Right ventricle myocardium superior (tissue), 1 donor: ENCODE results near the gene HMGB4. TPM values are rescaled to one million over a fixed set of nuclear protein-coding genes. Genes with fewer than 3 reads are reported as not detected.

Experiments used
- ATAC-seq: fragments of 200-7000 bp; cut with Tn5 transposase; one replicate; pipeline ENCODE4 v1.9.1; 2020; ENCODE audit warnings: mild to moderate bottlenecking; ENCODE audit not compliant: poor library complexity
- DNase-seq: peaks from one replicate; pipeline ENCODE4 v3.0.0-alpha.2; 2020
- intact Hi-C: fragments of 100-400 bp; cut with DNase I; formaldehyde crosslinking; loops from one replicate; pipeline ENCODE4 v1.11.2; 2022
- long read RNA-seq: library from polyadenylated mRNA; unstranded; transcript quantifications from one replicate; pipeline ENCODE4 v2.0.0, GENCODE V29; 2021
- total RNA-seq: library from RNA; stranded (reverse); fragmentation: NEBNext Ultra II Directional; extraction: Animal tissue kit (Norgen Biotek cat#: 25700); gene quantifications from one replicate; pipeline ENCODE4 v1.2.1, GENCODE V29; 2021
- donor health status: DM: no; HTN: yes; CAD: no; lungs with severe emphysema.

Gene HMGB4, protein sequence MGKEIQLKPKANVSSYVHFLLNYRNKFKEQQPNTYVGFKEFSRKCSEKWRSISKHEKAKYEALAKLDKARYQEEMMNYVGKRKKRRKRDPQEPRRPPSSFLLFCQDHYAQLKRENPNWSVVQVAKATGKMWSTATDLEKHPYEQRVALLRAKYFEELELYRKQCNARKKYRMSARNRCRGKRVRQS
- total RNA-seq, result not detected
- long read RNA-seq, result 0 reads

DNA sequence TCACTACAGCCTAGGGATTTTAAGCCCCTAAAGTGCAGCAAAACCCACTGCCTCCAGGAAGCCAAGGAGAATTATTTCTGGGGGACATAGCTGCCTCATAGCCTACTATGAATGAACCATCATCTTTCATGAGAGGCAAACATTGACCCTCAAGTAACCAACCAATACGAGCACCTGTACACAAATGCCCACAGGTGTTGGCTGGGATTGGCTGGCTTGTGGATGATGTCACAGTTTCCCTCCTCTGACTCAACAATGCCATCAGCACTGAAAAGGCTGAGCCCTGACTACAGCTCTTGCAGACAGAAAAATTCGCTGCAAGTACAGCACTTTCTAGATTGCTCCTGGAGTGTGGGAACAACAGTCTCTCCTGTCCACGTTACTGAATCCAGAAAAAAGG, at the start of gene HMGB4:
HMGB4 (plus strand) TSS at position 301 of the 400 bp plus-strand sequence. CDS start 113 bp downstream, outside the sequence.
- intact Hi-C loops, result no loop called here
- DNase-seq (no peak), ATAC-seq (no peak)

DNA sequence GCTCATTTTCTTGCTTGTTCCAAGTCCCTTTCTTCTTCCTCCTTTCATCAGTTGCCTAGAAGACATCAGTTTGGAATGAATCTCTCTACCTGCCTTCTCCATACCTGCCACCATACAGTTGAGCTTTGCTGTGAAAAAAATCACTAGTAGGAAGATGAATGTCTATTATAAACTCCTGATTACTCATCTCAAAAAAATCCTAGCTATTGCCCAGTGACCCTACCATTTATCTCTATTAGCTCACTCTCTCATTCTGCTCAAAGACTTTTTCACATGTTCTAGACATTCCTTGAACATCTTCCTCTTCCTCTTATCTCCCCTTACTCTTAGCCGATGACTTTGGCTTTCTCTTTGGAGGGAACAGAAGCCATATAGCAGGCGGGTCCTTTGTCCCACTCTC, 49.7 kb upstream of the HMGB4 start:
- DNase-seq (no peak), ATAC-seq (no peak)
- intact Hi-C loops, result no loop called here

DNA sequence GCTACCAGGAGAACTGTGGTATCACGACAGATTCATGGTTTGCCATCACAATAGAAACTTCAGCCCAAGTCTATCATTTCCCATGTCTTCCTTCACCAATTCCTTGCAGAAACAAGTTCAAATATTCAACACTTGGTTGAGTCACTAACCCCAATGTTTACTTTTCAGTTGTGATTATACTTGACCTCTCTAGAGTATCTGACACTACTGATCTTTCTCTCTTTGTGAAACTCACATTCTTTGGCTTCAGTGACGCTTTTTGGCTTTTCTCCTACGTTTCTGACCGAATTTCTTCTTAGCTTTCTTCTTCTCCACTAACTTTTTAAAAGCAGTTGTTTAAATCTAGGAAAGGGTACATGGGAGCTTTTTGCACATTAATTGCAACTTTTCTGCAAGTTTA, 48.8 kb upstream of the HMGB4 start:
- ATAC-seq, result no peak
- no peak for DNase-seq

DNA sequence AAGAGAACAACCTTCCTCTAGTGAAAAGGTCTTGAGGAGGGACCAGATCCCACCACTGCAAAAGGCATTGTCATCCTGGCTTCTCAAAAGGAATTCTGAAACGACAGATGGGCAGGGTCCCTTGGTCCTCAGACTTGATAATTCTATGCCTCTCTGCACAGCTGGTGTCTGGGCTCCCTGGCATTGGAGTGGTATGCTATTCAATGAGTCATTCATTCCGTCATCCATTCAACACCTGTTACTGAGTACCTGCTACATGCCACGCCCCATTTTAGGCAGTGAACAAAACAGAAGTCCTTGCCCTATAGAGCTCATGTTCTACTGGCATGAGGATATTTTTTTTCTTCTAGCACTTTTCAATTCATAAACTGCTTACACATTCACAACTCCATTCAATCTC, 45.8 kb upstream of the HMGB4 start:
- DNase-seq (no peak), ATAC-seq (no peak)
- intact Hi-C loops, result no loop called here

More for the DNA sequence above, 48.8 kb upstream of the HMGB4 start:
- intact Hi-C loops, result no loop called here

DNA sequence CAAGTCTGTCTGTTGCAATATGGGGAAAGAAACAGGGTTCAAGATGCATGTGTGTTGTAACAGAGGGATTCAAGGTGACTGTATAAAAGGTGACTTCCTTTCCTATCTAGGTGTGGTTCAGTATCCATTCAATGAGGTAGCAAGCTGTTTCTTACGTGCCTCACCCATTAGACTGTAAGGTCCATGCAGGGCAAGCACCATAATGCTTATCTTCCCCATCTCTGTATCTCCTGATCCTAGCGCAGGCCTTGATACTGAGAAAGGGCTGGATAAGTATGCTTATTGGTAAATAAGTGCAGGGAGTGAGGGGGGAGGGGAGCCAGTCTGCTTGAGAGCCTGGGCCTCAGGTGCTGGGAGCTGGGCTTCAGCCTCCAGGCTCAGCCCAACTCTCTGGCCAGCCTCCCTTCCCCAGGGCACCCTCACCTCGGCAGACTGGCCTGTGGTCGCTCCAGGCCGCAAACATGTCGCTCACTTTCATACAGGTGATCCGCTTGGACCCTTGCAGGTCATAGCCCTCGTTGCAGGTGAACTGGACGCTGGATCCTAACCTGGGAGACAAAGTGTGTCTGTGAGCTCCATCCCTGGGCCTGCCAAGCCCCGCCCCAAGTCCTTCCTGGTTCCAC, 44.5 kb upstream of the HMGB4 start:
- intact Hi-C loops, result no loop called here
- ATAC-seq (no peak), DNase-seq (no peak)

DNA sequence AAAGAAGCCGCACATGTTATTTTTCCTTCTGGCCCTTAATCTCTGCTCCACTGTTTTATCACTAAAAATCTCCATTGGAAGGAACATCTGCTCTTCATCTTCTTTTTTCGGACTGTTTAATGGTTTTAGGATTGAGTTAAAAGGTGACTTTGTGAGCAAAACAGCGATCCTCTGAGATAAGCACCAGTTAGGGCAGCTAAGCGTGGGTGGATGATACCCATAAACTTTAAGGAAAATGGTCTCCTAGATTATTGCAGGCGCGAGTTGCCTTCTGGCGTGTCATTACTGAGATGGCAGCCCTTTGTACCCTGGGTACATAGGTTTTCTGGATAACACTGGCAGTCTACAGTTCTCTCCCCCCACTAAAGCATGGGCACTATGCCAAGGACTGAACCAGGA, 44.0 kb upstream of the HMGB4 start:
- DNase-seq (no peak), ATAC-seq (no peak)
- intact Hi-C loops, result no loop called here

DNA sequence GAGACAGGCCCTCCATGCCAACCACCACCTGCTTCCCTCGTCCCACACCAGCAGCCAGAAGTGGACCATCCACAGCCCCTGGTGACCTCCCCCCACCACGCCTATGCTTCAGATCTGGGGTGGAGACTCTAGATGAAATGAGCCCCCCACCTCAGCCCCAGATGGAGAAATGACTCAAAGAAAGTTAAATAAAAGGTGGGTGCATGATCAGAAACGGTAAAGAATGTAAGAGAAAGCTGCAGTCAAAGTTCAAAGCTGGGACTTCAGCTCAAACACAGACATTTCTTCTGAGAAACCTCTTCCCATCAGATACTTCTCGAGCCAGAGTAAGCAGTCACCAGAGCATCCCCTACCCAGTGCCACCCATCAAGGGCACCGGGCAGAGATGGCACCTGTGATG, 43.1 kb upstream of the HMGB4 start:
- intact Hi-C loops, result no loop called here
- DNase-seq, result no peak
- no peak for ATAC-seq

DNA sequence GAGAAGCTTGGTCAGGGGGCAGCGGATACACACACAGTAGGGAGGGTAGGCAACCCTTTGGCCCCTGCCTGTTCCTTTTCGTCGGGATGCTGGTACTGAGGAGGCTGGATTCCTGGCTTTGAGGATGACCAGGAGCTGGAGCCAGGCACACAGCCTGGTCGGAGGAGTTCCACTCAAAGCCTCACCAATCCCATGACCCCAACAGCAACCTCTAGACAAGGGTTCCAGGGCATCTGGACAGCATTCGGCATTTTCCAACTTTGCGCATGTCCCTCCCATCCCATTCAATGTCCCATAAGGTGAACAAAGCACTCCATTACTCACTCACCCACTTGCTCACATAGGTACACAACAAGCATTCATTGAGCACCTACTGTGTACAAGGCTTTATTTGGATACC, 42.6 kb upstream of the HMGB4 start:
- ATAC-seq, result no peak
- no peak for DNase-seq
- intact Hi-C loops, result no loop called here

DNA sequence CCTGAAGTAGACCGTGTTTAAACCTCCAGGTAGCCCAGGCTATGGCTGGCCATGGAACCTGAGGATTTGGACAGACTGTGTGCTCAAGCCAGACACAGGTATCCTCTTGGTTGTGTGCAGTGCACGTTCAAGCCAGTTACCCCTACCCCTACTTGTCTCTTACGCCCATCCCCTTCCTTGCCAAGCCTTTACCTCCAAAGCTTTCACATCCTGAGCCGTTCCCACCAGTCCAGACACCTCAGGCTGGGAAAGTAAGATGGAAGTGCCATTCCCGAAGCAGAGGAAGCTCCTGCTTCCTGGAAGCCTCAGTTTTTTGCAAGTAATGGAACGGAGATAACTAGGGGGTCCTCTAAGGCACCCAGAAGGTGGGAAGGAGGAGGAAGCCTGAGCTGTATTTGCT, 41.5 kb upstream of the HMGB4 start:
- DNase-seq (no peak), ATAC-seq (no peak)
- intact Hi-C loops, result no loop called here

DNA sequence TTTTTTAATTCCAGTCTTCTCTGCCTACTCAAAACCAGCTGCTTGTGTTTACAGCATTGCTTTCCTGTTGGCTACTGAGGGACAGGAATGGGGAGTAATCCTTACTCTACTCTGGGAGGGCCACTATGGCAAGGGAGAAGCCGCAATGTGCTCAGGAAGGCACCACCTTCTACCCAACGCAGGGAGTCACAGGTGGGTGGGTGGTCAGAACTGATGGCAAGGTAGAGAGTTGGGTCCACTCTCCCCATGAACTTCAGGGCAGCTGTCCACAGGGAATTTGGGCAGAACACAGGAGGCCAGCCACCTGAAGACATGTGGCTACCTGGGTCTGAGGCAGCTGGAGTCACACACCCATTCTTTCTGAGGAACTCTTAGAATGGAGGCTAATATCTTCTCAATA, 40.5 kb upstream of the HMGB4 start:
- intact Hi-C loops, result no loop called here
- ATAC-seq, result no peak
- DNase-seq, result no peak

DNA sequence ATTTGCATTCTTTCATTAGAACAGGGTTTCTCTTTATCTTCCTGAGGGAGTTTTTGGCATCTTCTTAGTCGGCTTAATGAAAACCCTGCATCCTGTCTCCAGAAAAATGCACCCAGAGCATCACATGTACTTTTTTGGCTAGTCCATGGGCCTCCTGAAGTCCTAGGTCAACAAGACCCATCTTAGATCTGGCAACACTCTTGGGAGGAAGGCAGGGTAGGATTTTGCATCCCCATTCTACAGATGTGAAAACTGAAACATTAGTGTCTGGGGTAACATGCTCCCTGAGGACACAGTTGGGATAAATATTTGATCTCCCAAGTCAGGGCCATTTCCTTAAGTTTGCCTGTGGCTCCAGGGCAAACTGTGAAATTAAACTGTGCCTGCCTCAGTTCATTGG, 40.0 kb upstream of the HMGB4 start:
- DNase-seq, result no peak
- intact Hi-C loops, result no loop called here
- no peak for ATAC-seq

DNA sequence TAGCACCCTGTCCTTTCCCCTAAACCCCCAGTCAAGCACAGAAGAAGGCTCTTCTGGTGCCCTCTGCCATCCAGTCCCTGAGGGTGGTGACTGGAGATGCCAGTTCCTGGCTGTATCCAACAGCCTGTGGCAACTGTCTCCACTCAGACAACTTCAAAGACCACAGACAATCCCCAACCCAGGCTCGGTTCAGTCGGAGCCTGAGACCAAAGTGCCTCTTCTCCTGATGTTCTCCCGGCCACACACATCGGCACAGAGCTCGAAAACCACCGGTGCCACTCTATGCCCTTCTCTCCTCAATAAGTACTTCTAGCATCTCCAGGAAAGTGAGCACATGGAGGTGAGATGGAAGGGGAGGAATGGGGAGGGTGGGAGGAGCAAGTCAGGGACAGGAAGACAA, 39.6 kb upstream of the HMGB4 start:
- intact Hi-C loops, result no loop called here
- ATAC-seq, result no peak
- no peak for DNase-seq

DNA sequence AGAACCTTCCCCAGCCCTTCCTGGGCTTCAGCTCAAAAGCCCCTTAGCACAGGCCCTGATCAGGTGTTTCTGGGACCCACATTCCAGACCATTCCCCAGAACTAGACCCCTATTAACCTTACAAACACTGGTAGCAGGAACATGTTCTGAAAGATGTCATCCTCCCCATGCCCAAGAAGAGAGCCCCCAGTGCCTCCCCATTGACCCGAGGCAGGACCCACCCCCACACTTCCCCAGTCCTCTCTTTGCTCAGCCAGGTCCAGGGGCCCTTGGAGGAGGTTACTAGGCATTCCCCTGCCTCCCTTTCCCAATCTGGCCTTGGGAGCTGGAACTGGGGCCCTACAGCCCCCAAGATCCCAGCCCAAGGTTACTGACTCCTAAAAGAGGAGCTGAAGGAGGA, 38.9 kb upstream of the HMGB4 start:
- ATAC-seq, result no peak
- intact Hi-C loops, result no loop called here
- no peak for DNase-seq

DNA sequence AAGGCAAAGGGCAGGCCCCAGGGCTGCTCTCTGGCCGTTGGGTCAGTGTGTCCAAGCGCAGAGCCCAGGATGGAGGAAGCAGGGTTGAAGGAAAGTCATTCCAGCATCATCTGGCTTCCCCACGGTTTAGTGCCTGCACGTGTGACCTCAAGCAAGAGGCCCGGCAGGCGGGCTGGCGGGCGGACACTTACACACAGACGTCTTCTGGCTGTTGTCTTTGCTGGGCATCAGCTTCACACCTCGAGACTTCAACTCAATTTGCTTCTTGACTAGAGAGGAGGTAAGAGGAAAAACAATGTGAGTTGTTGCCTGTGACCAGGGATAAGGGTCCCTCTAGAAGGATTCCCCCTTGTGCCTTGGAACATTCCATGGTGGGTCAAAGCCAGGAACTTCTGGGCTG, 38.4 kb upstream of the HMGB4 start:
- DNase-seq, result no peak
- intact Hi-C loops, result no loop called here
- ATAC-seq, result no peak

DNA sequence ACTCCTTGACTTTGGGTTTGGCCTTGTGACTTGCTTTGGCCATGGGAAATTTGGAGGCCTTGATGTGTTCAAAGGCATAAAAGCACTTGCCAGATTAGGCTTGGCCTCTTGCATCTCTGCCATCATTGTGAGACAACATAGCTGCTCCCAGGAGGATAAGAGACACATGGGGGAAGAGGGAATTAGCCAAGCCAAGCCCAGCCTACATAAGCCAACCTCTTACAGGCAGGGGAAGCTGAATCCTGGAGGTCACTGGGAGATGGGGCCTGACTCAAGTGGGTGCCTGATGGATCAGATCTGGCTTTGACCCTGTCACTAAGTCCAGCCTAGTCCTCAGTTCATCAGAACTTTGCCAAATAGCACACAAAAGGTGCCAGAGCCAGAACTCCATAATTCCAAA, 37.6 kb upstream of the HMGB4 start:
- intact Hi-C loops, result no loop called here
- no peak for DNase-seq
- no peak for ATAC-seq

DNA sequence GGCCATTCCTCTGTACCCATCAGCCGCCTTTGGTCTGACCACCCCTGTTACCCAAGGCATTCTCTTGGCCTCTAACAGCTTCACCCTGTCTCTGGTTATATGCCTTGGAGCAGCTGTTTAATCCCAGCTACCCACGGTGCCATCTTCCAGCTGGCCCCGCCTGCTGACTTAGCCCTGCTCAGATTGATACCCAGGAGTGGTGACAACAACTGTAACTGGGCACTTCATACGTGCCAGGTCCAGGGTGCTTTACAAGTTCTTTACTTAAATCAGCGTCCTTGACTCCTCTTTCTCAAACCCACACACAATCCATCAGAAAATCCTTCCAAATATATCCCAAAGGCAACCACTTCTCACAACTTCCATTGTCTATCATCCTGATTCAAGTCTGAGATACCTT, 37.2 kb upstream of the HMGB4 start:
- intact Hi-C loops, result no loop called here
- ATAC-seq (no peak), DNase-seq (no peak)

DNA sequence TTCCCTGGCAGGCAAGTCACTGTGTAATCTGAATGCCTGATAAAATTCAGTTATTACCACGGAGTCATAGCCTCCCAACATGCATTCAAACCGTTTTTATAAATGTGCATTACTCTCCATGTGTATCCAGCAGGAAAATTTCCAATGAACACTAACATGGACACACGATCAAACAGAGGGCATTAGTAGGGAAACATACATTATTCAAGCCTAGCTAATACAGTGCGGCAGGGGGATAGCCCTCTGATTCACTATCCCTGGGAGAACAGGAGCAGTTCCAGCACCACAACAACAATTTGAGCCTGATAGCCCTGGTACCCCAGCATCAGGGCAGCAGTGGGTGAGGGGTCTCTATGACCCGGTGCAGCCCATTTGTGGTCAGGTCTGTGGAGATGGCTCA, 35.8 kb upstream of the HMGB4 start:
- no peak for DNase-seq
- ATAC-seq, result no peak
- intact Hi-C loops, result no loop called here

DNA sequence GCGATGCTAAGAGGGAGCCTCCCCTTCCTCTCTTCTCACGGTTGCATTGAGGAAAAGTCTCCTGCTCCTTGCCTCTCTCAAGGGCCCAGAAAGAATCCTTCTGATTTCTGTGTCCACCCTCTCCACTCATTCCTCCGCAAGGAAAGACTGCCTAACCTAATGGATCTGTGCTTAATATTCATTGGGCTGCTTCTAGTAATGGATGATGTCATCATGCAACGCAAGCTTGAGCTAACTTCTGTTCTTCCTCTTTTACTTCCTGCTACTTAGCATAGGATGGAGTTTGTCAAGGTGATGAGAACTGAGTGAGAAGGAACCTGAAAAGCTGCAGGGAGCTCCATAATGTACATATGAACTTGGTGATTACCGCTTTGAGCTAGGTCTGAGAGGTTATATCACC, 35.2 kb upstream of the HMGB4 start:
- no peak for DNase-seq
- intact Hi-C loops, result no loop called here

DNA sequence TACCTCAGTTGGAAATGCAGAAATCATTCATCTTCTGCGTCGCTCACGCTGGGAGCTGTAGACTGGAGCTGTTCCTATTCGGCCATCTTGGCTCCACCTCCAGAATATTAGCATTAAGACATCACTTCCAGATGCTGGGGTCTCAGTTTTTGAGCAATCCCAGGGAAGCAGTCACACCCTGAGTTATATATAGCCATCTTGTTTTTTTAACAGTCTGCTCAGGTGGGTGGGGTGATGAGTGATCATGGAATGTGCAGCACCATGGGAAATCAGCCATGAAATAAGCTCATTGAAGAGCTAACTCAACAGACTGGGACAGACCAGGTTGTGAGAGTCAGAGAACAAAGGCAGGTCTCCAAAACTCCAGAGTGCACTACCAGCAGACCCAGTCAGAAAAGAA, 27.0 kb upstream of the HMGB4 start:
- intact Hi-C loops, result no loop called here
- ATAC-seq, result no peak
- no peak for DNase-seq

More for the DNA sequence above, 35.2 kb upstream of the HMGB4 start:
- ATAC-seq, result no peak

DNA sequence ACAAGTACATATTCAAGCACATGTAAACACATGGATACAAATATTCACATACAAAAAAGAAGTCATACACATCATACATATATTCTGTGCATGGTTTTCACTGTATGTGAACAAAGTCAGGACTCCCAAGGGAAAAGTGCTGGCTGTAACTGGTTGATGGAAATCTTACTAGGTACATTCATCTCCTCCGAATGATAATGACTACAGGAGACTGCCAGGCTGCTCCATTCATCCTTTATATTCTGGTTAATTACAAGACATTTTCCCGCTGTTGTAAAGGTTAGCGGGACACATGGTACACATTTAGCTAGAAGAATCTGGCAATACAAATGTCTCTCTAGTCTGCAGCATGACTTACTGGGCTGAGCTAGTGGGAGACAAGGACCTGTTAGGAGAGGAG, 26.2 kb upstream of the HMGB4 start:
- intact Hi-C loops, result no loop called here
- ATAC-seq (no peak), DNase-seq (no peak)

DNA sequence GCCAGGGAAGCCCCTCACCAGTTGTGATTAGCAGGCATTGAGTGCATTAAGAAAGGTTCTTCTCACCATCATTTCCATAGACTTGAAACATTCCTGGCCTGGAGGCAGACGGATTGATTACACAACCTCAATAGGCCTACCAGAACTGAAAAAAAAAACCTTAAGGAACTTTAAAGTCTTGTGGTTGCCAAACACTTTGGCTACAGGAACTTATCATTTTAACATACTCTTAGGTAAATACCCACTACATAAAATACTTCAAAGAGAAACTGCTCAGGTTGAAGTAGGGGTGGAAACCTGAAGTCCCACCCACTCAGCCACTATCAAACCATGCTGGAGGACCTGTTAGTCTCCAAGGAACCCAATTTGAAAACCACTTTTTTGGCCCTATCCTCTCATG, 22.4 kb upstream of the HMGB4 start:
- DNase-seq (no peak), ATAC-seq (no peak)
- intact Hi-C loops, result no loop called here
